SK-MEL-5 (cell line): Measurements from ENCODE around the gene ARHGEF6. TPM values are rescaled to one million over a fixed set of nuclear protein-coding genes. Genes with fewer than 3 reads are reported as not detected.

Experiments
- DNase-seq: peaks from one replicate; pipeline ENCODE4 v3.0.0-alpha.2; 2016; ENCODE audit warnings: low read depth, low spot score
- in situ Hi-C: cut with HindIII; loops from 2 replicates; pipeline ENCODE4 v1.10.0; 2016; ENCODE audit warnings: low sequenced_read_pairs, high pct_unique_total_duplicates, low pct_unique_long_range_greater_than_20kb
- total RNA-seq: library from RNA; depleted of rRNA; stranded (reverse); fragments of >200 nt; shearing (Covaris generic); gene quantifications from 2 replicates; pipeline ENCODE4 v1.2.3, GENCODE V29; 2014

ARHGEF6 gene
- total RNA-seq, 1 experiment from 2014 or later = 3.3 TPM

GRCh38 chrX:136667446-136668168, 113.1 kb downstream of the ARHGEF6 start:
- in situ Hi-C loops = no loop called here
- no peak for DNase-seq

GRCh38 chrX:136666088-136666487, 114.6 kb downstream of the ARHGEF6 start:
- in situ Hi-C loops = no loop called here
- DNase-seq = no peak

- in situ Hi-C loops = no loop called here
- no peak for DNase-seq
Measured at GRCh38 chrX:136665258-136665900, 115.4 kb downstream of the ARHGEF6 start.

- no peak for DNase-seq
- in situ Hi-C loops = no loop called here
Measured at GRCh38 chrX:136662976-136663375, 117.8 kb downstream of the ARHGEF6 start.

GRCh38 chrX:136662104-136662503, 118.6 kb downstream of the ARHGEF6 start:
- in situ Hi-C loops = no loop called here
- no peak for DNase-seq

- in situ Hi-C loops = no loop called here
- peak; percentile 53 for DNase-seq
Measured at GRCh38 chrX:136660896-136661295, 119.8 kb downstream of the ARHGEF6 start.

- in situ Hi-C loops = no loop called here
- no peak for DNase-seq
Measured at GRCh38 chrX:136659174-136659573, 121.6 kb downstream of the ARHGEF6 start.

- DNase-seq = no peak
Measured at GRCh38 chrX:136658151-136658550, 122.6 kb downstream of the ARHGEF6 start.

GRCh38 chrX:136656361-136656964, 124.3 kb downstream of the ARHGEF6 start:
- in situ Hi-C loops = no loop called here
- no peak for DNase-seq

More at GRCh38 chrX:136658151-136658550, 122.6 kb downstream of the ARHGEF6 start:
- in situ Hi-C loops = no loop called here

GRCh38 chrX:136652822-136653723, 127.7 kb downstream of the ARHGEF6 start:
- in situ Hi-C loops = no loop called here
- no peak for DNase-seq

- in situ Hi-C loops = no loop called here
Measured at GRCh38 chrX:136650811-136651210, 129.9 kb downstream of the ARHGEF6 start.

GRCh38 chrX:136647677-136648360, 132.9 kb downstream of the ARHGEF6 start, which contains the start of gene CD40LG:
TSS of gene CD40LG (plus strand) at chrX:136648158. CDS start at chrX:136648249, 91 bp downstream.
- DNase-seq = no peak
- in situ Hi-C loops = no loop called here

More at GRCh38 chrX:136650811-136651210, 129.9 kb downstream of the ARHGEF6 start:
- no peak for DNase-seq

- in situ Hi-C loops = no loop called here
- DNase-seq = no peak
Measured at GRCh38 chrX:136646602-136647239, 134.0 kb downstream of the ARHGEF6 start.

- in situ Hi-C loops = no loop called here
Measured at GRCh38 chrX:136643243-136643642, 137.5 kb downstream of the ARHGEF6 start.

GRCh38 chrX:136639506-136640176, 141.1 kb downstream of the ARHGEF6 start:
- in situ Hi-C loops = no loop called here
- no peak for DNase-seq

More at GRCh38 chrX:136643243-136643642, 137.5 kb downstream of the ARHGEF6 start:
- DNase-seq = no peak

- no peak for DNase-seq
- in situ Hi-C loops = no loop called here
Measured at GRCh38 chrX:136636121-136636520, 144.6 kb downstream of the ARHGEF6 start.
